Measurements from ENCODE around the gene FAAP100.
A peak's percentile ranks its signal among the peaks of the same experiment; 100 is the strongest.

The FAAP100 gene

DNA sequence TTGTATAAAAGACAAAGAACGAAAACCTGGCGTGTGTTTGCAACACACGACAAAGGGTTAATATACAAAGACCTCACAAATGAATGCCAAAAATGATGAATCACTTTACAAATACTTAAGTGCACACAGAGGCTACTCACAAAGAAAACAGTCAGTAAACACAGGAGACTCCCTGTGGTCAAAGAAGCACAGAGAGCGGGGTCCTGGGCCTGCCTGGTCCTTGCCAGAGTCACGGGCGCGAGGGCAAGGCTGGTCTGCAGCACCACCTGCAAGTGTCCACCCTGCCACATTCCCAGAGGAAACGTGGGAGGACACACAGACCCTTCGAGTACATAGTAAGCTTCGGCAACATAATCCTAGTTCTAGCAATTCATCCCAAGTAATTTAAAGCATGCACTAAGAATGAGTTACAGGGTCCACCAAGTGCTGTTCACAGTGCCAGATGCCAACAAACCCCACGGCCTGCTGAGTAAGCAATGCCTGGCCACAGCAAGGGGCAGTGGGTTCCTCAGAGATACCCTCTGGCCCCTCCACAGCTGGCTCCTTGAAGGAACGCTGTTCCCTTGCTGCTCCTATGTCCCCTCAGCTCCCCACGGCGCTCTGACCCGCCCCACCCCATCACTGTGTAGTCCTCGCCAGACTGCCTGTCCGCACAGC is 24.6 kb upstream of the FAAP100 start:
- peak; percentile 81 for DNase-seq (ENCODE audit: low read depth)

DNA sequence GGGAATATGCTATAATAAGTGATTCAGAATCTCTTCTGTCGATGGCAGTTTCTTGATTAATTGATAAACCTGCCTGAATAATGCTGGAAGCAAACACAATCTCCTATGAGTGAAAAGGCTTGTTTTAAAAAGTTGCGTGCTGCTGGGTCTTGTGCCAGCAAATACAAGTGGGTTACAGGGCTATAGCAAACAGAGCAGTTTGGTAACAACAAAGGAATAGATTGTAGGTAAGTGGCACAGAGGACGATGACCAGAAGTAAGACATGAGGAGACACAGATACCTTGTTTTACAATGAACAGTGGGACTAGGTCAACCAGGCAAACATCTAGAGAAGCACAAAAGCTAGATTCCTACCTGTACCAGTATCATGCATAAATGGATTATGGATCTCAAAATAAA is 23.7 kb upstream of the FAAP100 start:
- no peak for DNase-seq (ENCODE audit: low read depth)

DNA sequence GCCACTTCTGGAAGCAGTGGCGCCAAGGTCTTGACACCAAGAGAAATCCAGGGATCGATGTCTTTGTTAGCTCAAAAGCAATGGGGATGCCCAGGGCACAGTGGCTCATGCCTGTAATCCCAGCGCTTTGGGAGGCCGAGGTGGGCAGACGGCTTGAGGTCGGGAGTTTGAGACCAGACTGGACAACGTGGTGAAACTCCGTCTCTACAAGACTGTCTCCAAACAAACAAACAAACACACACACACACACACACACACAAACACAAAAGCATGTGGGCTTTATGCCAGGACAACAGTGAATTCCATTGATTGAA is 22.4 kb upstream of the FAAP100 start:
- no peak for DNase-seq (ENCODE audit: low read depth)

DNA sequence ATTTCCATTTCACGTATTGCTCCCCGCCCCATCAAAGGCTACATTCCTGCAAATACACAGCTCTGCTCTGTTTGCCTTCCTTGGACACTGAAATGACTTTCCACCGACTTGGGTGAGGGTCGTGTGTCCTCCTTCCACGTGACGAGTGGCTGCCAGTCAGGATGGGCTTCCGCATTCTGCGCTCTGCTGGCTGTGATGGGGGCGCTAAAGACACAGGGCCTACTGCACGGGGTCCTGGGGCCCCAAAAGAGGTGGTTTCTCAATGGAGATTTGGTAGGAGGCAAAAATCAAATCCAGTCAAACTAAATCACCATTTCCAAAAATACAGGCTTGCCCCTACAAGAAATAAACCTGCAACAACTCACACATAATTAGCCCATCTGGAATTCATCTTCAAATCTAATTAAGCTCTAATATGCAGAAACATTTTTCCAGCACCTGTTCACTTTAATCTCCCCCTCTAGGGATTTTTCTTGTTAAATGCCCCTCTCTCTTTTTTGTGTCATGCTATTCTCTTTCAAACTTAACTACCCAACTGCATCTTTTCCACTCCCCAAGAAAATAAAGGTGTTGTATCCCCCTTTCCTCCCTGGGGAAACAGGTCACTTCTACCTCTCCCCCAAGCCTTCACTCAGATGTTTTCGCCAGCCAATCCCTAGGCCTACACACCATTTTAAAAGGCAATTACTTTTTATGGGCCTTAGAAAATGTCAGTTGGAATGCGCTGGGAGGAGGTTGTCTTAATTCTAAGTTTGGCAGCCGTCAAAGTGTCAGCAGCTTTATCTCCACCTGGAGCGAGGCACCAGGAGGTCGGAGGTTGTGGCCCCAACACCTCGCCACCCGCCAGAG is 21.9 kb upstream of the FAAP100 start:
- no peak for DNase-seq (ENCODE audit: low read depth)

DNA sequence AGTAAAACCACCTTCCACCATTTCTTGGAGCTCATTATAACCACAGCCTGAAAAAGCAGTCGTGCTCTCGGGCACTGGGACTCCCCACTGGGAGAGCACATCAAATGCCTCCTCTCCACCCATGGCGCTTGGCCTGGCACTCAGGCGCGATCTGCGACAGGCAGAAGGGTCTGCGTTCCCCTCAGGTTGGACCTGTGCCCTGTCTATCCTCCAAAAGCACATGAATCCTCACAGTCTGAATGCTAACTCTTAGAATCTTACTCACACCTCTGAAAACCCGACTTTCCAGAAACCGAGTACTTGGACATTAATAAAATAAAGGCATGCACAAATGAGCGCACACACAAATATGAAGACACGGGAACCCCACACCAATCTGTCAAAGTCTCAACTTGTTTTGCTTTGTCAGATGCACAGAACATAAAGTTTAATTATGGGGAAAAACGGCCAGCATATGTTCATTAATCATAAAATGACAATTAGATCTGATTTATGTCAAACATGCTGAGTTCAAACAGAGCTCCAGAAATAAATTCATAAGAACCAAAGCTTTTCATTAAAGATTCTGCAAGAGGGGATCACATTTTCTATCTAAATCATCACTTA is 20.5 kb upstream of the FAAP100 start:
- no peak for DNase-seq (ENCODE audit: low read depth)

DNA sequence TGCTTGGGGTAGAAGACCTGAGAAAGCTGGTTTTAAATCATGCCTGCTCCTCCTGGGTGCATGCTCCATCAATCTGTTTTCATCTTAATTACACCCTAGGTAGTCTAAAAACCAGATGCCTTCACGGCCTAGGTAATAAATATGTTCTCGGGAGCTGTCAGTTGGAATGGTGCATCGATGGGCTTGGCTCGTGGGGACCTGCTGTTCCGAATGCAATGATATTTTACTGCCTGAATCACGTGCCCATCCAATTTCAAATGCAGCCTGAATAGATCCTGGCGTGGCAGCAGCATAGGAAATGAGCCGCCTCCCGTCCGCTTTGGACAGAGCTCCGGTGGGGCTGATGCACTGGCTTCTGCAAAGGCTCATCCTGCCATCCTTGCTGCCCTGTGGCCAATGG is 18.8 kb upstream of the FAAP100 start:
- DNase-seq (ENCODE audit: low read depth): no peak

DNA sequence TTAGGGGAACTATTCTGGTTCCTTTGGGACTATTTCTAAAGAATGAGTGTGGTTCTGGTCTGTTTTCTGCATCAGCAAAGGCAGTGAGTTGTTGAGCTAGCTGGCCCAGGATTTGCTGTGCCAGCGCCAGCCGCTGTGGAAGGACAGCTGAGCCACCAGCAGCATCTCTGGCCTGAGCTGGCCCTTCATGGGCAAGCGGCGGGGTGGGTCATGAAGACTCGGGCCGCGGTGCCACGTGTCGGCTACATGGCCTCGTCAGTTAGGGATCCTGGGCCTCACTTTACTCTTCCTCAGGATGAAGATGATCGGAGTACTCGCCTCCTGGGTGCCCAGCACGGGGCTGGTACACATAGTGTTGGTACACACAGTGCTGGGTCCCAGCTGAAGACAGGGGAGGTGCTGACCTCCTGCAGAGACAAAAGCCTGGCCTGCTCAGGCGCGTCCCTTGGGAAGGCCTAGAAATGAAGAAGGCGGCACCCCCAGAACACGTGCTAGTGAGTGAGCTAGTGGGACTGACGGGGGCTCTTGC is 17.9 kb upstream of the FAAP100 start:
- DNase-seq (ENCODE audit: low read depth): no peak

DNA sequence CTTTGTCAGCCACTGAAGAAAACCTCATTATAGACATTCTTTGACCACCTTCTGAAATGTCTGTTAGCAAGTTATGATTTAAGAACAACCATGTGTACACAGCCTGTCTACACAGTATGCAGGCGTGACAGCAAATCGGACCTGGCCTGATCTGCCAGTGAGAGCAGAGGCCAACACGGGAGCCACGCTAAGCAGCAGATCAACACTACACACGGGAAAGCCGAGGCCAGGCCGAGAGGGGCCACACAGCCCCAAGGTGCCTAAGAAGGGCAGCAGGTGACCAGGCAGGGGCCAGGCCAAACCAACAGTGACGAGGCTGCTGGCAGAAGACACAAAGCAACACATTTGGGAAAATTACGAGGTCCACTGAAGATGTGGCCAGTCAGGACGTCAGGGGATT is 16.3 kb upstream of the FAAP100 start:
- no peak for DNase-seq (ENCODE audit: low read depth)

DNA sequence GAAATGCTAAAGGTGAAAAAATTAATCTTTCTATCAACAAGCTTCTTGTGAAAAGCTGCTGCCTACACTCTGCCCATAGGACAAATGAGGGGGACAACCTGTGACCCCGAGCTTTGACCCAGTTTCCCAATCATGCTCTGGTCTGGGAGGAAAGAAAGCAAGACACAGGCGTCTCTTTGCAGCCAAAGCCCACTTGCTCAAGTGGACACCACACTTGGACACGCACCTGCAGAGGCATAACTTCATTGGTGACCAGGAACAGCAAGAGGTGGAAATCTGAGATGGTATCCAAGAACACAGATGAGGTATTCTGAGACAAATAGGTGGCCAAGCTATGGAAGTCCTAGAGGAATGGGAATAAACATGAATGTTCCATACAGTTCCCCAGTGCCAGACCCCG is 15.0 kb upstream of the FAAP100 start:
- DNase-seq (ENCODE audit: low read depth): no peak

DNA sequence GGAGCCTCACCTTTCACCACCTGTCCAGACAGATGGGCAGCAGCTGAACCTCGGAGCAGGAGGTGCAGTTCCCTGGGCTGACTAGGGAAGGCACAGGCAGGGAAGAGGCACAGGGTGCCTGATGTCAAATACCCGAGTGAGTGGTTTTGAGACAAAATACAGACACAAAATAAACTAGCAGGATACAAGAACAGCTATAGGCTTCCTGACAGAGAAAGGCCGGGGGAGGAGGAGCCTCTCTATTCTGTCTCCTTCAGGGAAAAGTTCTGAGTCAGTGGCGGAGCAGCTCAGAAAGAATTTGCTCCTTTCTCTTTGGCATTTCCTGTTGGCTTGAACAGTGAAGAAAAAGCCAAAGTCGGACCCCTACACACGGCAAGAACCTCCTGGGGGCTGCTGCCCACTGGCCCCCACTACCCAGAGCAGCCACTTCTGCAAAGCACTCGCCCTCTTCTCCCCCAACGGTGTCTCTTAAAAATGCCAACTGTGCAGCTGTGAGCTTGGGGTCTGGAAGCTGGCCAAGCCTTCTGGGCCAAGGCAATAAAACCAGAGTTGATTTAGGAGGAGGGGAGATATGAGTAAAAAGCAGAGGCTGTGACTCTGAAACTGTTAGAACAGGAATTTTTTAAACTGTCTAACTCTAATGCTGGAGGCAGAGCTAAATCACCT is 14.4 kb upstream of the FAAP100 start:
- peak; percentile 97 for DNase-seq (ENCODE audit: low read depth)

DNA sequence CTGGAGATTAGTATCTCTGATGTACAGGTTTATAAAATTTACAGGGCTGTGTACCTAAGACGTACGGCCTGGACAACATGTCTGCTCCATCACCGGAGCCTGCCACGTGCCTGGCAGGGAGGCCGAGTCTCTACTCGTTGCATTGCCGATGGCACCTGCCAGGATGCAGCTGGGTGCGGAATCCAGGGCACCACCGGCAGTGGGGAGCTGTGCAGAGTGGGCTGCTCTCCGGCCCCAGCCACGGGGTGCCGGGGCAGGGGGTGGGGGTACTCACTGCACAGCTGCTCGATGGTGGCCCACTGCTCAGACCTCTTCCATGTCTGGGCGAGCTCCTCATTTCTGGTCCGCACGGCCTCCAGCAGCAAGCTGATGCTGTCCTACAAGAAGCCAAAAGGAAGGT is 13.1 kb upstream of the FAAP100 start:
- DNase-seq (ENCODE audit: low read depth): no peak

DNA sequence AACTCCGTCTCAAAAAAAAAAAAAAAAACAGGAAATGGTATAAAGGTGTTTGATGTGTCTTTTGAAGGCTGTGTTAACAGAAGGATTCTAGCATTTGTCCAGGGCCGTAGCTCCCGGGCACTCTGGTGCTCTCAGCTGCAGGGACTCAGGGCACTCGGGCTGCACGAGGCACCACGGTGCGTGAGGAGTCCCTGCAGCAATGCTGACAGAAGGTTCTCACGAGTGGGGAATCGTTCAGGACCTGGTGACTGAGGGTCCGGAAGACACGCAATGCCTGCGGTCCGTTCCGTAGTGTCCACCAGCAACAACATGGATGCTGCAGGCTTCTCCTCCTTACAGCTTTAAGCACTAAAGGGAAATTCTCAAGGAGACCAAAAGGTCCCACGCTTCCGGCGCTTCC is 12.6 kb upstream of the FAAP100 start:
- no peak for DNase-seq (ENCODE audit: low read depth)

DNA sequence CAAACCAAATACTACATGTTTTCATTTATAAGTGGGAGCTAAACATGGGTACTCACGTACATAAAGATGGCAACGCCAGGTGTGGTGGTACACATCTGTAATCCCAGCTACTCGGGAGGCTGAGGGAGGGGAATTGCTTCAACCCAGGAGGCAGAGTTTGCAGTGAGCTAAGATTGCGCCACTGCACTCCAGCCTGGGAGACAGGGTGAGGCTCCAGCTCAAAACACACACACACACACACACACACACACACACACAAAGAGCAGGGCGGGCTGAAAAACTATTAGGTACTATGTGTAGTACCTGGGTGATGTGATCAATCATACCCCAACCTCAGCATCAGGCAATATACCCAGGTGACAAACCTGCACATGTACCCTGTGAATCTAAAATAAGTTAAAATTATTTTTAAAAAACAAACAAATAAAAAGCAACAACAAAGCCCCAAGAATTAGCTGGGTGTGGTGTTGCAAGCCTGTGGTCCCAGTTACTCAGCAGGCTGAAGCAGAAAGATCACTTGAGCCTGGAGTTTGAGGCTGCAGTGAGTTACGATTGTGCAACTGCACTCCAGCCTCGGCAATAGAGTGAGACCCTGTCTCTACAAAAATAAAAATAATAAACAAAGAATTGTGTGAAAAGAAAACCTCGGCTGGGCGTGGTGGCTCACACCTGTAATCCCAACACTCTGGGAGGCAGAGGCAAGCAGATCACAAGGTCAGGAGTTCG is 11.9 kb upstream of the FAAP100 start:
- peak; percentile 98 for DNase-seq (ENCODE audit: low read depth)

DNA sequence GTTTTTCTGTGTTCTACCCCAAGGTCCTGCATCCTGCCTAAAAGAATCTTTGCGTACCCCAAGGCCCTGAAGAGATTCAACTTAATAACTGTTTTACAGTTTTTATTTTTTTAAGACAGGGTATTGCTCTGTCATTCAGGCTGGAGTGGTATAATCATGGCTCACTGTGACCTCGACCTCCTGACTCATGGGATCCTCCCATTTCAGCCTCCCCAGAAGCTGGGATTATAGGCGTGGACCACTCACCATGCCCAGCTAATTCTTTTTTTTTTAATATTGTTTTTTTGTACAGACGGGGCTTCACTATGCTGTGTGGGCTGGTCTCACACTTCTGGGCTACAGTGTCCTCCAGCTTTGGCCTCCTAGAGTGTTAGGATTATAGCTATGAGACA is 9.3 kb upstream of the FAAP100 start:
- DNase-seq (ENCODE audit: low read depth): peak; percentile 55

DNA sequence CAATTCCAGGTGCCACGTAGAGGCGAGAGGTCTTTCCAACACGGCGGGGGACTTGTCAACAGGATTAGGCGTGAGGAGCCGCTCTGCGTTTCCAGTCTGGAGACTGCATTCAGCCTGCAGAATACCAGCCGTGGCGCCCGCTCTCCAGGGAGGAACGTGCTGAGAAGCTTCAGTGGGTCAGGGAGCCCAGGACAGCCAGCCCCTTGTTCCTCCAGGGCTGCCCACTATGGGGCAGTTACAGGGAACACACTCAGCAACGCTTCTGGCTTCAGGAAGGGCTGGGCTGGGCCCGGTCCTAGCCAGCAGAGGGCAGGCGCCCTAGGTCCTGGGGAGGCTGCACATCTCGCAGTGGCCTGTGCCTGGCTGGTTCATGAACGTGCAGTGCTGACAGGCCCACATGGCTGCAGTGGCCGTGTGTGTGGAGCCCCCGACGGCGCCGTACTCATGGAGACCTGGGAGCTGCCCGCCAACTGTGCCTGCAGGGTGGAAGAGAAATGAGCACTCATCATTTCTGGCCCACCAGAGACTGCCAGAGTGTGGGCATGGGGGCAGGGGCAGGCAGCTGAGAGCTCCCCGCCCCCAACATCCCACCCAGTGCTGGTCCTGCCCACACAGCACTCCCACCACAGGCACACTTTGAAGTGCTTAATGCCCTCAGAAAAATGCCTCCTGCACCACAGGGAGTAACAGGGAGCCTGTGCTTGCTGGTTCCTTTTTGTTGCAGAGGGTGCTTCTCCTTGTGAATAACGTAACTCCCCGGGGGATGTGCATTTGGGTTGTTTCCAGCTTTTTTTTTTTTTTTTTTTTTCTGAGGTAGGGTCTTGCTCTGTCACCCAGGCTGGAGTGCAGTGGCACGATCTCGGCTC is 7.0 kb upstream of the FAAP100 start:
- DNase-seq (ENCODE audit: low read depth): no peak

DNA sequence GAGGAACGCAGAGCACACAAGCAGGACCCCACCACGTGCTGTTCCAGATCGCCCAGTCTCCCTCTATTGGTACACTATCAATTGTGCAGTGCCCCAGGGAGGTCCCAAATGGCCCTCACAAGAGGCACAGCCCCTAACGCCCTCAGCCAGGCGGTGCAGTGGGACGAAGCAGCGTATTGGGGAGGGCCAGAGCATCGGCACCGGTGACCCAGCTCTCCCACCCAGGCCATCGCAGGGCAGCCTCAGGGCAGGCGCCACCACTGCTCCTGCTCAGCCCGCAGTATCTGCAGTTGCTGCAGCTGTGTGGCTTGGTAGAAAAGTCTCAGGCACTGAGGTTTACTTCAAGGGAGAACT is 5.9 kb upstream of the FAAP100 start:
- no peak for DNase-seq (ENCODE audit: low read depth)

DNA sequence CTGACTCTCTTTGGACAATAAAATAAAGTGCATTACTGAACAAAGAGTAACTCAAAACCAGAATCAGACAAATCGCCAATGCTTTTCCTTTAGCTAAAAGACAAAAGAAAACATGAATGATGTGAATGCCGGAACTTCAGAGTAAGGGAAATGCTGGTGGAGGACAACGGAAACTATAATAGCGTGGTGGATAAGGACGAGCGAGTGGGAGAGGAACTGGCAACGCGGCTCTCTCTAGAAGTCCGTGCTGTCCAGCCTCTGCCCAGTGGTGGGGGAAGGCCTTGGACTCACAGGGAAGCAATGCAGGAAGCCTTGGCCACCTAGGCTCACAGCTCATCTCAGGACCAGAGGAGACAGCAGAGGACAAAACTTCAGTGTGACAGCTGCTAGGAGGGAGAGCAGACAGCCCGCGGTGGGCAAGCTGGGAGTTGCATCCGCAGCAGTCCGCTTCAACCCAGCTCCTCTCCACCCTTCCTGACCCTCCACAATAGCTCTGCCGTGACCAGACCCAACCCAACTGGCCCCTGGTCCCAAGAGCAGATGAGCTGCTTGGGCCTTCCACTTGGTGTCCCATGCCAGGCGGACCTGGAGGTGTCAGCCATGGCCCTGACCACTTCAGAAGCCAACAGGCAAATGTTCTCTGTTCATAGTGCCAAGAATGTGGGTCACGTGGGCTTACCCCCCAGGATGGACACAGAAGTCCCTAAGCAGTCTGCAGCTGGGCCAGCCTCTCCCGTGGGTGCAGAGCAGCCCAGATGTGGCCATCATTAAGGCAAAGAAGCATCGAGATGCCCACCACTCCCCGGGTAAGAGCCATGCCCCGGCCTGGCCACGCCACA is 5.3 kb upstream of the FAAP100 start:
- DNase-seq (ENCODE audit: low read depth): no peak

DNA sequence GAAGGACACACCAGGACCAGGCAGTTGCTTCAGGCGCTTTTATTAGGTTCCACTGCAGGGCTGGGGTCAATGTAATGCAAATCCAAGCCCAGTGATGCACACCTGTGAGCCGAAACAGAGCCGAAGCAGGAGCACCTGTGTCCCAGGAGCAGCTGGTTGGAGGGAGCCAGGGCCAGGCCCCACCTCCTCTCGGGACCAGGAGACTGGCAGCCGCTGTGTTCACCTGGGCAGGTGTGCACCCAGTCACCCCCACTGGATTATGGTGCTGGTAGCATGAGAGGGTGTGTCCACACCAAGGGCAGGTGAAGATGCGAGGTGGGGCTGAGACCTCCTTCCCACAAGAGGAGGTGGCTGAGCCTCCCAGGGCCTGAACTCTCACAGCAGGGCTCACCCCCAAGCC is 4.7 kb upstream of the FAAP100 start:
- DNase-seq (ENCODE audit: low read depth): no peak

DNA sequence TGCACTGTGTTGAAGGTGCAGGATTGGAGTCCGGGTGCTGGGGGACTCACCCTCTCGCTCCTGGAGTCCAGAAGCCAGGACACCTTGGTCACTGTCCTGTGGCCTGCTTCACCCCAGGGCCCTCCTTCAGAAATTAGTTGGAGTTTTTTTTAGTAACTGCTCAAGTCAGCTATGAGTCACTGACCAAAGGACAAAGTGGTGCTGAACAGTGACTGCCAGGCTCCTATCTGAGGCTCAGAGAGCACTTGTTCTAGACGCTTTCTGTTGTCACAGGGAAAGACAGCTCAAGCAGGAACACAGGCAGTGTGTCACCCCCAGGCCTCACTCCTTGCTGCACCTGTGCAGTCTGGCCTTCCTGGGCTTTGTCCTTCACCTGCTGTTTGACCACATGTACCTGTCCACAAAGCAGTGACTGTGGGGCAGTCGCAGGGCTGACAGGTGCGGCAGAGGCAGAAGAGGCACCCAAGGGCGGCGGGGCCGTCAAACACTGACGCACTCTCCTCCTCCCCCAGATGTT is 4.1 kb upstream of the FAAP100 start:
- DNase-seq (ENCODE audit: low read depth): no peak

DNA sequence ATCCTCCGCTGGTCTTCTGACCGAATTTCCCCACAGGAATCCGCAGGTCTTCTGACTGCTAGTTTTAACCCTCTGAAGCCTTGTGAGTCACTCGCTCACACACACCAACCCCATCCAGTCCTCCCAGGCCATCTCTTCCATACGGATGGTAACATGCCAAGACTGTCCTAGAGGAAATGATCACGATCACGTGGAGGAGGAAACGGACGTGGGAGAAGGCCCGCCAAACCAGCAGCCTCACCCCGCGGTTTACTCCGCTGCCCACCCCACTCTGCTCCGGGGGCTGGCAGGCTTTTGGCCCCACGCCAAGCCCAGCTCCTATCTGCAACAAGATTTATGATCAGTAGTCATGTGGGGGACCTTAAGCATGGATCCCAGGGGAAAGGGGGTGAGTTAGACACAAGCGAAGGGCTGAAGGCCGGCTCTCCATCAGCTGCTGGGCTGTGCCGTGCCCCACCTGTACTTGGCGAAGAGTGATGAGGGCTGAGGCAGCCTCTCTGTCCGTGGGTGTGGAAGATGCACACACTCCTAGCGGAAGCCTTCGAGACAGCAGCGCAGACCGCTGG is 1.5 kb upstream of the FAAP100 start:
- peak; percentile 99 for DNase-seq (ENCODE audit: low read depth)
